Right lobe of liver (tissue), 6 donors: ENCODE results near the gene PRDM8. TPM values are rescaled to one million over a fixed set of nuclear protein-coding genes. Genes with fewer than 3 reads are reported as not detected.

Source experiments
- ATAC-seq, 4 donors: fragments of 200-7000 bp; cut with Tn5 transposase; one replicate each; pipeline ENCODE4 v1.9.1; 2020; ENCODE audit warnings: mild to moderate bottlenecking in 4 of 4, moderate library complexity in 4 of 4
- DNase-seq, 3 donors: peaks; one replicate each; pipeline ENCODE4 v3.0.0-alpha.2; 2020
- H3K27ac ChIP-seq, 3 donors: fragments of 200-600 bp; one replicate each; pipeline ENCODE4 v1.8.0; 2022
- H3K27me3 ChIP-seq, 2 donors: fragments of 200-600 bp; one replicate each; pipeline ENCODE4 v1.8.0; 2022
- H3K36me3 ChIP-seq, 4 donors: fragments of 200-600 bp; sonication (generic) in 1 of 4; one replicate each; pipeline versions ENCODE4 v1.5.1 to v1.8.0; 2017 to 2022; ENCODE audit warnings: control low read depth in 1 of 4
- H3K4me1 ChIP-seq, 4 donors: fragments of 200-600 bp; sonication (generic) in 1 of 4; one replicate each; pipeline versions ENCODE4 v1.5.1 to v1.8.0; 2017 to 2022; ENCODE audit warnings: control low read depth in 1 of 4
- H3K4me3 ChIP-seq, 3 donors: fragments of 200-600 bp; one replicate each; pipeline ENCODE4 v1.8.0; 2022
- H3K9me3 ChIP-seq, 4 donors: fragments of 200-600 bp; sonication (generic) in 1 of 4; one replicate each; pipeline versions ENCODE4 v1.5.1 to v1.8.0; 2017 to 2022; ENCODE audit warnings: control low read depth in 1 of 4
- CTCF ChIP-seq, 4 donors: fragments of 200-600 bp in 3 of 4; fragments of 450-650 bp in 1 of 4; IDR thresholded peaks; one replicate each; pipeline versions ENCODE4 v1.5.1 to v1.8.0; 2016 to 2022; ENCODE audit warnings: antibody characterized with exemption in 4 of 4, mild to moderate bottlenecking in 2 of 4
- POLR2A ChIP-seq: fragments of 450-650 bp; IDR thresholded peaks from one replicate; pipeline ENCODE4 v1.6.1; 2017; ENCODE audit warnings: antibody characterized with exemption, mild to moderate bottlenecking
- WGBS: methylation state at CpG from one replicate; pipeline ENCODE4 v1.1.6; 2018; ENCODE audit warnings: low coverage, low lambda C conversion rate; ENCODE audit not compliant: insufficient coverage; ENCODE audit errors: missing lambda C conversion rate; 5-methylcytosine and 5-hydroxymethylcytosine counted together
- intact Hi-C, 2 donors: fragments of 100-400 bp; cut with DNase I; formaldehyde crosslinking; loops; one replicate each; pipeline versions ENCODE4 v1.11.2 to v1.14.1; 2022
- total RNA-seq, 6 experiments: library from RNA; depleted of rRNA in 2 of 6; stranded (reverse); fragments of >200 nt in 2 of 6; fragmentation: NEBNext Ultra II Directional in 3 of 6; extraction: Animal tissue kit (Norgen Biotek cat#: 25700) in 3 of 6; gene quantifications; one replicate each; pipeline versions ENCODE4 v1.1.0 to v1.2.4, GENCODE V29; 2016 to 2023
- donor health status: DM: no; HTN: yes; CAD: no.
- donor health status: DM: no; HTN: no; CAD: no.
- donor health status: DM: no; HTN: no; CAD: no.
- donor health status: DM: no; HTN: yes; CAD: no.
- donor health status: DM: no; HTN: yes; CAD: no.

Gene PRDM8
- total RNA-seq, 6 experiments from 2014 or later = 0.07 to 0.37 (median 0.12) TPM; not detected in 1

DNA sequence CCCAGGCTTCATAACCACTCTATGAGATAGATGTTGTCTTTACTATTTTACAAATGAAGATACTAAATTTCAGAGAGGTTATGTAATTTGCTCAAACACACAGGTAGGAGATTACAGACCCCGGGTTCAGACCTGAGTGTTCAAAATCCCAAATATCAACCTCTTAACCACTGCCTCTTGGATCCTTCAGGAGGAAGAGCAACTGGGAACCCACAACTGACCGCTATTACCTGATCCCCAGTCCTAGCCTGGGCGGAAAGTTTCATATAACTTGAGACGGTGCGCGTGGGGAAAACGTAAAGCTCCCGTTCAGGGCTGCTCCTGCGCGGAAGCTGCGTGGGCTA is 8.9 kb upstream of the PRDM8 start:
- no peak overlapping the region for H3K4me3 ChIP-seq
- H3K36me3 ChIP-seq = no peaks in the 10 kb centered on the region
- no peak overlapping the region for H3K27ac ChIP-seq
- intact Hi-C loops = no loop called here
- WGBS = 35% methylated on average over 4 of the region's 11 CpGs
- peaks cover 0 to 22% (median 7%) of the 10 kb centered on the region in 4 donors for H3K4me1 ChIP-seq
- peaks cover 5 to 32% of the 10 kb centered on the region in 2 donors for H3K27me3 ChIP-seq
- no peaks in the 10 kb centered on the region for H3K9me3 ChIP-seq
- no peak for DNase-seq
- TF ChIP-seq CTCF (IDR thresholded peaks at IDR 0.05) (no peak), POLR2A (no peak)
- ATAC-seq = no peak

- Histone ChIP-seq H3K9me3 (no peaks in the 10 kb centered on the region), H3K4me1 (peaks cover 0 to 19% (median 7%) of the 10 kb centered on the region in 4 donors), H3K27ac (no peak overlapping the region), H3K27me3 (peaks cover 5 to 32% of the 10 kb centered on the region in 2 donors), H3K4me3 (no peak overlapping the region), H3K36me3 (no peaks in the 10 kb centered on the region)
- intact Hi-C loops = no loop called here
- ATAC-seq (no peak), DNase-seq (no peak)
- 22% methylated on average over 18 of the region's 43 CpGs for WGBS
- TF ChIP-seq CTCF (IDR thresholded peaks at IDR 0.05) (no peak), POLR2A (no peak)
Observed at GRCh38 chr4:80188801-80189458, 8.4 kb upstream of the PRDM8 start.

- peaks cover 0 to 12% (median 5%) of the 10 kb centered on the region in 4 donors for H3K4me1 ChIP-seq
- 0% methylated on average over 1 of the region's 3 CpGs for WGBS
- no peak overlapping the region for H3K27ac ChIP-seq
- intact Hi-C loops = no loop called here
- no peaks in the 10 kb centered on the region for H3K9me3 ChIP-seq
- ATAC-seq (no peak), DNase-seq (no peak)
- TF ChIP-seq CTCF (IDR thresholded peaks at IDR 0.05) (no peak), POLR2A (no peak)
- H3K4me3 ChIP-seq = no peak overlapping the region
- peaks cover 5 to 38% of the 10 kb centered on the region in 2 donors for H3K27me3 ChIP-seq
- no peaks in the 10 kb centered on the region for H3K36me3 ChIP-seq
Observed at GRCh38 chr4:80189581-80189955, 7.7 kb upstream of the PRDM8 start.

- 16% methylated on average over 9 of the region's 36 CpGs for WGBS
- peaks cover 5 to 42% of the 10 kb centered on the region in 2 donors for H3K27me3 ChIP-seq
- TF ChIP-seq POLR2A = no peak
- no peak for TF ChIP-seq CTCF (IDR thresholded peaks at IDR 0.05)
- DNase-seq (no peak), ATAC-seq (peak in 2 of 4 donors; percentile 16 to 31)
- H3K36me3 ChIP-seq = no peaks in the 10 kb centered on the region
- no peak overlapping the region for H3K27ac ChIP-seq
- H3K4me3 ChIP-seq = no peak overlapping the region
- peaks cover 0 to 7% (median under 1%) of the 10 kb centered on the region in 4 donors for H3K4me1 ChIP-seq
- intact Hi-C loops = no loop called here
- no peaks in the 10 kb centered on the region for H3K9me3 ChIP-seq
Observed at GRCh38 chr4:80189956-80190677, 7.2 kb upstream of the PRDM8 start.
